Measurements from ENCODE around the gene ITSN1. TPM values are rescaled to one million over a fixed set of nuclear protein-coding genes. Genes with fewer than 3 reads are reported as not detected.

ITSN1 gene
- total RNA-seq, 4 donors from 2014 or later = 37.0 to 123 (median 61.1) TPM

GRCh38 chr21:33843216-33843615 is 200.9 kb downstream of the ITSN1 start:
- Histone ChIP-seq H3K4me3 (no peak overlapping the region), H3K27me3 (no peaks in the 10 kb centered on the region), H3K9me3 (no peaks in the 10 kb centered on the region), H3K36me3 (no peaks in the 10 kb centered on the region), H3K4me1 (peaks cover 0 to 16% (median 12%) of the 10 kb centered on the region in 4 donors), H3K27ac (peak overlapping the region in 1 of 4 donors; percentile 11)
- intact Hi-C loops (cut with DNase I; ENCODE audit: low total_unique reads) = no loop called here
- 88 to 100% methylated on average over 1 to 6 of the region's 6 CpGs for WGBS, 2 donors (ENCODE audit: low coverage in 1 of 2)
- in situ Hi-C loops (cut with MboI; ENCODE audit: low pct_ligation_motif_present in 1 of 4, low pct_unique_long_range_greater_than_20kb in 1 of 4, low sequenced_read_pairs in 3 of 4) = no loop called here
- TF ChIP-seq CTCF (IDR thresholded peaks at IDR 0.05) = no peak
- TF ChIP-seq POLR2AphosphoS5 (IDR thresholded peaks at IDR 0.05) = no peak
- TF ChIP-seq EP300 (IDR thresholded peaks at IDR 0.05; ENCODE audit: low read depth) = no peak
- no peak for DNase-seq

- intact Hi-C loops (cut with DNase I; ENCODE audit: low total_unique reads) = no loop called here
Measured at GRCh38 chr21:33844104-33844889, 202.0 kb downstream of the ITSN1 start.

GRCh38 chr21:33844890-33845205 is 202.5 kb downstream of the ITSN1 start:
- Histone ChIP-seq H3K27me3 (no peaks in the 10 kb centered on the region), H3K9me3 (no peaks in the 10 kb centered on the region), H3K27ac (no peak overlapping the region), H3K4me3 (no peak overlapping the region), H3K4me1 (peaks cover 0 to 20% (median 13%) of the 10 kb centered on the region in 4 donors), H3K36me3 (no peaks in the 10 kb centered on the region)
- DNase-seq = no peak
- in situ Hi-C loops (cut with MboI; ENCODE audit: low pct_ligation_motif_present in 1 of 4, low pct_unique_long_range_greater_than_20kb in 1 of 4, low sequenced_read_pairs in 3 of 4) = no loop called here
- 85% methylated on average over 6 of the region's 6 CpGs; no CpG with 5 or more reads in 1 of the 2 donors for WGBS, 2 donors (ENCODE audit: low coverage in 1 of 2)
- TF ChIP-seq POLR2A (IDR thresholded peaks at IDR 0.05) = no peak
- TF ChIP-seq POLR2AphosphoS5 (IDR thresholded peaks at IDR 0.05) = no peak
- no peak for TF ChIP-seq CTCF (IDR thresholded peaks at IDR 0.05)
- TF ChIP-seq EP300 (IDR thresholded peaks at IDR 0.05; ENCODE audit: low read depth) = no peak
- intact Hi-C loops (cut with DNase I; ENCODE audit: low total_unique reads) = no loop called here

More at GRCh38 chr21:33844104-33844889, 202.0 kb downstream of the ITSN1 start:
- WGBS, 2 donors (ENCODE audit: low coverage in 1 of 2) = 58% methylated on average over 20 of the region's 20 CpGs; no CpG with 5 or more reads in 1 of the 2 donors
- in situ Hi-C loops (cut with MboI; ENCODE audit: low pct_ligation_motif_present in 1 of 4, low pct_unique_long_range_greater_than_20kb in 1 of 4, low sequenced_read_pairs in 3 of 4) = no loop called here
- H3K27me3 ChIP-seq = no peaks in the 10 kb centered on the region
- no peak for DNase-seq
- H3K9me3 ChIP-seq = no peaks in the 10 kb centered on the region
- H3K4me3 ChIP-seq = no peak overlapping the region
- H3K27ac ChIP-seq = peak overlapping the region in 1 of 4 donors; percentile 15
- TF ChIP-seq EP300 (IDR thresholded peaks at IDR 0.05; ENCODE audit: low read depth) (no peak), CTCF (IDR thresholded peaks at IDR 0.05) (no peak), POLR2AphosphoS5 (IDR thresholded peaks at IDR 0.05) (peak in 2 of 3 donors; percentile 45 to 54), POLR2A (IDR thresholded peaks at IDR 0.05) (no peak)
- no peaks in the 10 kb centered on the region for H3K36me3 ChIP-seq
- peaks cover 0 to 20% (median 13%) of the 10 kb centered on the region in 4 donors for H3K4me1 ChIP-seq

- no peaks in the 10 kb centered on the region for H3K36me3 ChIP-seq
- H3K27me3 ChIP-seq = no peaks in the 10 kb centered on the region
- in situ Hi-C loops (cut with MboI; ENCODE audit: low pct_ligation_motif_present in 1 of 4, low pct_unique_long_range_greater_than_20kb in 1 of 4, low sequenced_read_pairs in 3 of 4) (no loop called here), intact Hi-C loops (cut with DNase I; ENCODE audit: low total_unique reads) (no loop called here)
- no peak overlapping the region for H3K4me3 ChIP-seq
- no peak for DNase-seq
- H3K4me1 ChIP-seq = peaks cover 0 to 20% (median 13%) of the 10 kb centered on the region in 4 donors
- H3K9me3 ChIP-seq = no peaks in the 10 kb centered on the region
- 98% methylated on average over 3 of the region's 3 CpGs; no CpG with 5 or more reads in 1 of the 2 donors for WGBS, 2 donors (ENCODE audit: low coverage in 1 of 2)
- TF ChIP-seq CTCF (IDR thresholded peaks at IDR 0.05) (no peak), POLR2AphosphoS5 (IDR thresholded peaks at IDR 0.05) (no peak), POLR2A (IDR thresholded peaks at IDR 0.05) (no peak), EP300 (IDR thresholded peaks at IDR 0.05; ENCODE audit: low read depth) (no peak)
- H3K27ac ChIP-seq = no peak overlapping the region
Measured at GRCh38 chr21:33846141-33846540, 203.8 kb downstream of the ITSN1 start.
